Smooth muscle cell (in vitro differentiated cells): ENCODE data around the gene SRSF11. TPM values are rescaled to one million over a fixed set of nuclear protein-coding genes. Genes with fewer than 3 reads are reported as not detected.

Experiments
- DNase-seq: peaks from one replicate; lab custom pipeline; 2025; ENCODE audit not compliant: unreplicated experiment; lab: John Stamatoyannopoulos, UW
- H2AFZ ChIP-seq: fragments of 200-600 bp; sonication (generic); 2 replicates; pipeline ENCODE4 v1.6.0; 2016; ENCODE audit warnings: antibody characterized with exemption, low read depth, mild to moderate bottlenecking
- H3F3A ChIP-seq: fragments of 200-600 bp; sonication (generic); 2 replicates; pipeline ENCODE4 v1.6.0; 2017; ENCODE audit warnings: antibody characterized with exemption, low read depth
- H3K27ac ChIP-seq: fragments of 200-600 bp; sonication (generic); 2 replicates; pipeline ENCODE4 v1.5.1; 2016; ENCODE audit warnings: low read depth, mild to moderate bottlenecking
- H3K27me3 ChIP-seq: fragments of 200-600 bp; sonication (generic); 2 replicates; pipeline ENCODE4 v1.6.1; 2016; ENCODE audit warnings: low read depth, mild to moderate bottlenecking
- H3K36me3 ChIP-seq: fragments of 200-600 bp; sonication (generic); 2 replicates; pipeline ENCODE4 v1.5.1; 2016; ENCODE audit warnings: low read depth
- H3K4me1 ChIP-seq: fragments of 200-600 bp; sonication (generic); 2 replicates; pipeline ENCODE4 v1.5.1; 2016; ENCODE audit warnings: low read depth
- H3K4me2 ChIP-seq: fragments of 200-600 bp; sonication (generic); 2 replicates; pipeline ENCODE4 v1.6.0; 2016; ENCODE audit warnings: mild to moderate bottlenecking
- H3K4me3 ChIP-seq: fragments of 200-600 bp; sonication (generic); 2 replicates; pipeline ENCODE4 v1.5.1; 2016; ENCODE audit warnings: mild to moderate bottlenecking
- H3K79me2 ChIP-seq: fragments of 200-600 bp; sonication (generic); 2 replicates; pipeline ENCODE4 v1.6.0; 2016; ENCODE audit warnings: low read depth, mild to moderate bottlenecking
- H3K9ac ChIP-seq: fragments of 200-600 bp; sonication (generic); 2 replicates; pipeline ENCODE4 v1.6.0; 2016; ENCODE audit warnings: low read depth
- H3K9me3 ChIP-seq: fragments of 200-600 bp; sonication (generic); replicated peaks from 2 replicates; pipeline ENCODE4 v1.5.1; 2016; ENCODE audit warnings: low read depth
- H4K20me1 ChIP-seq: fragments of 200-600 bp; sonication (generic); 2 replicates; pipeline ENCODE4 v1.6.0; 2016; ENCODE audit warnings: low read depth
- CTCF ChIP-seq: fragments of 200-600 bp; sonication (generic); IDR thresholded peaks from 2 replicates; pipeline ENCODE4 v1.5.1; 2017; ENCODE audit warnings: borderline replicate concordance, mild to moderate bottlenecking, antibody characterized with exemption; ENCODE audit not compliant: insufficient read depth, poor library complexity, severe bottlenecking
- WGBS: methylation state at CpG from one replicate; pipeline ENCODE4 v1.1.7; 2016; ENCODE audit warnings: low lambda C conversion rate; 5-methylcytosine and 5-hydroxymethylcytosine counted together
- polyA plus RNA-seq: library from polyadenylated mRNA; unstranded; fragments of >200 nt; fragmentation: Nextera tagmentation; extraction: Ambion mirVana; gene quantifications from 2 replicates; pipeline ENCODE4 v1.2.1, GENCODE V29; 2016
- total RNA-seq: library from RNA; depleted of rRNA; stranded (reverse); fragments of >200 nt; gene quantifications from 2 replicates; pipeline ENCODE4 v1.2.3, GENCODE V29; 2014

The SRSF11 gene
- total and polyA plus RNA-seq, 2 experiments from 2014 or later: 155 to 211 TPM

GRCh38 chr1:70288166-70288565 is 67.0 kb downstream of the SRSF11 start:
- Histone ChIP-seq H3K4me3 (no peak overlapping the region), H2AFZ (no peak overlapping the region), H3K4me1 (no peaks in the 10 kb centered on the region), H3K4me2 (no peak overlapping the region), H3F3A (no peaks in the 10 kb centered on the region), H3K9me3 (no peaks in the 10 kb centered on the region), H3K36me3 (peaks cover 9% of the 10 kb centered on the region), H3K9ac (no peak overlapping the region), H4K20me1 (peaks cover 14% of the 10 kb centered on the region), H3K79me2 (peaks cover 18% of the 10 kb centered on the region), H3K27ac (no peak overlapping the region), H3K27me3 (no peaks in the 10 kb centered on the region)
- DNase-seq: no peak
- no peak for TF ChIP-seq CTCF

- DNase-seq: no peak
- Histone ChIP-seq H4K20me1 (peaks cover 15% of the 10 kb centered on the region), H3K36me3 (peaks cover 19% of the 10 kb centered on the region), H3K4me2 (no peak overlapping the region), H3K9ac (no peak overlapping the region), H3K9me3 (no peaks in the 10 kb centered on the region), H3K27ac (no peak overlapping the region), H3K79me2 (peaks cover 23% of the 10 kb centered on the region), H3K4me1 (no peaks in the 10 kb centered on the region), H3K4me3 (no peak overlapping the region), H2AFZ (no peak overlapping the region), H3K27me3 (no peaks in the 10 kb centered on the region), H3F3A (no peaks in the 10 kb centered on the region)
- 100% methylated on average over 1 of the region's 1 CpG for WGBS
- no peak for TF ChIP-seq CTCF
Observed at GRCh38 chr1:70290218-70290617, 69.0 kb downstream of the SRSF11 start.

- TF ChIP-seq CTCF: no peak
- no peak overlapping the region for H3K27ac ChIP-seq
- no peaks in the 10 kb centered on the region for H3K9me3 ChIP-seq
- no peaks in the 10 kb centered on the region for H3K27me3 ChIP-seq
- H3K4me2 ChIP-seq: no peak overlapping the region
- no peaks in the 10 kb centered on the region for H3F3A ChIP-seq
- no peak overlapping the region for H3K4me3 ChIP-seq
- no peak for DNase-seq
- H3K4me1 ChIP-seq: no peaks in the 10 kb centered on the region
- H2AFZ ChIP-seq: no peak overlapping the region
- peaks cover 32% of the 10 kb centered on the region for H3K36me3 ChIP-seq
- no peak overlapping the region for H3K9ac ChIP-seq
- H3K79me2 ChIP-seq: peaks cover 13% of the 10 kb centered on the region
- peaks cover 10% of the 10 kb centered on the region for H4K20me1 ChIP-seq
Observed at GRCh38 chr1:70293186-70293843, 72.1 kb downstream of the SRSF11 start.

- Histone ChIP-seq H2AFZ (no peak overlapping the region), H3K36me3 (peaks cover 32% of the 10 kb centered on the region), H3K27me3 (no peaks in the 10 kb centered on the region), H3K27ac (no peak overlapping the region), H3K4me1 (no peaks in the 10 kb centered on the region), H3K9ac (no peak overlapping the region), H4K20me1 (peaks cover 10% of the 10 kb centered on the region), H3K9me3 (no peaks in the 10 kb centered on the region), H3K79me2 (peaks cover 6% of the 10 kb centered on the region), H3K4me3 (no peak overlapping the region), H3F3A (no peaks in the 10 kb centered on the region), H3K4me2 (no peak overlapping the region)
- no peak for TF ChIP-seq CTCF
- over 99% methylated on average over 4 of the region's 4 CpGs for WGBS
- DNase-seq: no peak
Observed at GRCh38 chr1:70295749-70296148, 74.6 kb downstream of the SRSF11 start.
